ENCODE results near the gene USP20. TPM values are rescaled to one million over a fixed set of nuclear protein-coding genes. Genes with fewer than 3 reads are reported as not detected.

The USP20 gene
- total and polyA plus RNA-seq, 10 of the 15 experiments (the other 5 are each of a cell fraction or from before 2014, with no cell fraction given): 0.66 to 23.3 (median 11.0) TPM

DNA sequence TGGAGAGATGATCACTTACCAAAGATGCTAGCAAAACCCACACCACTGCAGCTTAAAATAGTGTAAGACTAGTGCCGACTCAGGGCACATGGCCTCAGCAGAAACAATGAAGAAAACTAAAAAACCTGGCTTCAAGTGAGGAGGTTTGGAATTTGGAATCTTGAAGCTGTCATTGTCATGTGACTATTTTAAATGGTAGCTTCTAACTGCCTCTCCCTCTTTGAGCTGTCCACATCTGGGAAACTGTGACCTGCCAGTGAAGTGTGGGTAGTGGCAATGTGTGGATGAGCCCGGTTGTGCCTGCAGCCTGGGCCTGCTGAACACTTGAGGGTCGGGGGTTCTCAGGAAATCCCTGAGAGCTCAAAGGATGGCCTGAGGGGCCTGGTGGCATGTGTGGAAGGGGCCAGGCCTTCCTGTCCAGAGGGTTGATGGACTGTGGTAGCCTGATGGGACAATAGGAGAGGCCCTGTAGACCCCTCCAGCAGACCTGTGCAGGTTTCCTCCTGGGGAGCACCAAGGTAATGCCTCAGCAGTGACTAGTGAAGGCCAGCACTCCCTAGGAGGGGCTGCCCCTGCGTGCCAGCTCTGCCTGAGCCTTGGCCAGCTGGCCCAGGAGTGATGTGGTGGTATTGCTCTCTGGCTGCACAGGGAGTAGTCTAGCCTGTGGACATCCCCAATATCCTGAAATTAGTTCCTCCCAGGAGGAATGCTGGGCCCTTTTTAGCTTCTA is 13.6 kb downstream of the USP20 start:
- Histone ChIP-seq H3K4me1 (ENCODE audit: control insufficient read depth, insufficient read depth, low read length) (no peaks in the 10 kb centered on the region), H3K36me3 (ENCODE audit: control insufficient read depth in 2 of 2, insufficient read depth in 2 of 2, low read length in 1 of 2) (no peaks in the 10 kb centered on the region; a peak in 1 of 4 replicates), H4K20me1 (ENCODE audit: control insufficient read depth, insufficient read depth) (no peaks in the 10 kb centered on the region), H3K79me2 (ENCODE audit: control insufficient read depth, insufficient read depth, low read length) (no peaks in the 10 kb centered on the region), H3K9me3 (replicated peaks; ENCODE audit: control insufficient read depth, insufficient read depth, low read length) (no peaks in the 10 kb centered on the region), H2AFZ (ENCODE audit: control insufficient read depth, low read depth, low read length) (no peak overlapping the region), H3K27me3 (replicated peaks in 1 of 2; ENCODE audit: control insufficient read depth in 2 of 2, insufficient read depth in 2 of 2, low read length in 1 of 2) (no peaks in the 10 kb centered on the region), H3K4me2 (ENCODE audit: control insufficient read depth, insufficient read depth) (no peak overlapping the region), H3K9ac (ENCODE audit: control insufficient read depth, insufficient read depth, low read length) (no peak overlapping the region), H3K27ac (ENCODE audit: control insufficient read depth, insufficient read depth) (no peak overlapping the region), H3K4me3 (no peak overlapping the region)
- SMC1A ChIA-PET (ENCODE audit: uncharacterized antibody, unreplicated experiment): interaction anchor here (0.6 to 1.3 kb wide), 2 partner anchors 11 to 57 kb away, joined by 3 read pairs; no protein-coding TSS in a partner anchor
- RAD21 ChIA-PET (ENCODE audit: unreplicated experiment): no interaction called here
- FAIRE-seq: no peak
- BruUV-seq (replicated peaks): no TSS peak
- ATAC-seq: no peak
- POLR2A ChIA-PET: no interaction called here
- DNase-seq (ENCODE audit: low read depth, low spot score): no peak
- in situ Hi-C loops (cut with MboI): loop anchor here (25.0 kb wide), 1 partner anchor 1413 kb away; no protein-coding TSS in a partner anchor
- CTCF ChIA-PET: interaction anchor here (0.6 to 0.8 kb wide), 2 partner anchors 11 to 258 kb away, joined by 3 read pairs; no protein-coding TSS in a partner anchor
- intact Hi-C loops (cut with micrococcal nuclease; ENCODE audit: unreplicated experiment): no loop called here
- 48% methylated on average over 4 of the region's 4 CpGs for WGBS (ENCODE audit: insufficient coverage, insufficient replicate concordance, low lambda C conversion rate, missing lambda C conversion rate)
- TF ChIP-seq MEF2B (IDR thresholded peaks at IDR 0.05; ENCODE audit: partially characterized antibody, poor library complexity, severe bottlenecking) (no peak), GABPA (IDR thresholded peaks at IDR 0.05; ENCODE audit: low read depth) (no peak), SMC3 (IDR thresholded peaks at IDR 0.05; ENCODE audit: borderline replicate concordance, low read length) (no peak), CHD4 (IDR thresholded peaks at IDR 0.05) (no peak), TCF12 (IDR thresholded peaks at IDR 0.05; ENCODE audit: low read depth, low read length) (no peak), BRCA1 (IDR thresholded peaks at IDR 0.05; ENCODE audit: low read depth, low read length) (no peak)
- TF ChIP-seq, protein P1, sequence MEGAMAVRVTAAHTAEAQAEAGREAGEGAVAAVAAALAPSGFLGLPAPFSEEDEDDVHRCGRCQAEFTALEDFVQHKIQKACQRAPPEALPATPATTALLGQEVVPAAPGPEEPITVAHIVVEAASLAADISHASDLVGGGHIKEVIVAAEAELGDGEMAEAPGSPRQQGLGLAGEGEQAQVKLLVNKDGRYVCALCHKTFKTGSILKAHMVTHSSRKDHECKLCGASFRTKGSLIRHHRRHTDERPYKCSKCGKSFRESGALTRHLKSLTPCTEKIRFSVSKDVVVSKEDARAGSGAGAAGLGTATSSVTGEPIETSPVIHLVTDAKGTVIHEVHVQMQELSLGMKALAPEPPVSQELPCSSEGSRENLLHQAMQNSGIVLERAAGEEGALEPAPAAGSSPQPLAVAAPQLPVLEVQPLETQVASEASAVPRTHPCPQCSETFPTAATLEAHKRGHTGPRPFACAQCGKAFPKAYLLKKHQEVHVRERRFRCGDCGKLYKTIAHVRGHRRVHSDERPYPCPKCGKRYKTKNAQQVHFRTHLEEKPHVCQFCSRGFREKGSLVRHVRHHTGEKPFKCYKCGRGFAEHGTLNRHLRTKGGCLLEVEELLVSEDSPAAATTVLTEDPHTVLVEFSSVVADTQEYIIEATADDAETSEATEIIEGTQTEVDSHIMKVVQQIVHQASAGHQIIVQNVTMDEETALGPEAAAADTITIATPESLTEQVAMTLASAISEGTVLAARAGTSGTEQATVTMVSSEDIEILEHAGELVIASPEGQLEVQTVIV (IDR thresholded peaks at IDR 0.05; ENCODE audit: borderline replicate concordance, partially characterized antibody): no peak
- TF ChIP-seq, protein P2, sequence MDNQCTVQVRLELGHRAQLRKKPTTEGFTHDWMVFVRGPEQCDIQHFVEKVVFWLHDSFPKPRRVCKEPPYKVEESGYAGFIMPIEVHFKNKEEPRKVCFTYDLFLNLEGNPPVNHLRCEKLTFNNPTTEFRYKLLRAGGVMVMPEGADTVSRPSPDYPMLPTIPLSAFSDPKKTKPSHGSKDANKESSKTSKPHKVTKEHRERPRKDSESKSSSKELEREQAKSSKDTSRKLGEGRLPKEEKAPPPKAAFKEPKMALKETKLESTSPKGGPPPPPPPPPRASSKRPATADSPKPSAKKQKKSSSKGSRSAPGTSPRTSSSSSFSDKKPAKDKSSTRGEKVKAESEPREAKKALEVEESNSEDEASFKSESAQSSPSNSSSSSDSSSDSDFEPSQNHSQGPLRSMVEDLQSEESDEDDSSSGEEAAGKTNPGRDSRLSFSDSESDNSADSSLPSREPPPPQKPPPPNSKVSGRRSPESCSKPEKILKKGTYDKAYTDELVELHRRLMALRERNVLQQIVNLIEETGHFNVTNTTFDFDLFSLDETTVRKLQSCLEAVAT (IDR thresholded peaks at IDR 0.05): no peak
